ENCODE data around the gene G6PC1.
A peak's percentile ranks its signal among the peaks of the same experiment; 100 is the strongest.

The G6PC1 gene

GRCh38 chr17:42937712-42938596 is 37.4 kb downstream of the G6PC1 start:
- DNase-seq (ENCODE audit: low read depth), result peak; percentile 15

GRCh38 chr17:42944211-42944610 is 43.6 kb downstream of the G6PC1 start:
- no peak for DNase-seq (ENCODE audit: low read depth)

GRCh38 chr17:42946812-42947211 is 46.2 kb downstream of the G6PC1 start:
- DNase-seq (ENCODE audit: low read depth), result no peak

DNA sequence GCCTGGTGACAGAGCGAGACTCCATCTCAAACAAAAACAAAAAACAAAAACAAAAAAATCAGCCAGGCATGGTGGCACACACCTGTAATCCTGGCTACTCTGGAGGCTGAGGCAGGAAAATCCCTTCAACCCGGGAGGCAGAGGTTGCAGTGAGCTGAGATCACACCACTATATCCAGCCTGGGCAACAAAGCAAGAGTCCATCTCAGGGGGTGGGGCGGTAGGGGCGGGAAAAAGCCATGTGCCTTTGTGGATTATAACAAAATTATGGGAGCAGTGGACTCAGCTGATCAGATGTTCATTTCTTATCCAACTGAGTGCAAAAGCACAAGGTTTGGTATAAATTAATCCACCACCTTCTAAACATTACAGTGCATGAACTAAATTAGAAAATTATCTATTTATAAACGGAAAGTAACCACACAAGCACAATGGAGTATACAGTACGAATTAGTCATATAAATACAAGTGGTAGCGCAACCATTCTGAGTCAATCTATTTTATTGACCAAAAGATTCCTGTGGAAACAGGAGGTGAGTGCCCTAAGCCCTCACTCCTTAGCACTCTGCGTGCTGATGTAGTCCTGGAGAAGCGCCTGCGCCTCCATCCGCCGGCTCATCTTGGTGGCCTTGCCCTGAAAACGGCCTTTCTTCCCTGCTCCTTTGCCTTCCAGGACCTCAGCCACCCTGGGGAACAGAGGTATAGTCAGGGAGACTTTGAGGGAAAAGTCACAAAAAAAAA is 49.6 kb downstream of the G6PC1 start:
- no peak for DNase-seq (ENCODE audit: low read depth)
